Measurements from ENCODE around the gene XPNPEP1.

- no peak for TF ChIP-seq CTCF (IDR thresholded peaks at IDR 0.05)
- no peak for TF ChIP-seq SMC3 (IDR thresholded peaks at IDR 0.05; ENCODE audit: low read depth, low read length)
- no peak for TF ChIP-seq RAD21 (IDR thresholded peaks at IDR 0.05; ENCODE audit: low read length)
- TF ChIP-seq SIN3A (IDR thresholded peaks at IDR 0.05; ENCODE audit: borderline replicate concordance, low read depth, low read length): no peak
- no peak for TF ChIP-seq EP300 (IDR thresholded peaks at IDR 0.05; ENCODE audit: borderline replicate concordance in 1 of 2, low read depth in 1 of 2, low read length in 1 of 2)
- no peak for TF ChIP-seq REST (IDR thresholded peaks at IDR 0.05; ENCODE audit: low read depth, low read length)
- TF ChIP-seq NFIC (IDR thresholded peaks at IDR 0.05; ENCODE audit: borderline replicate concordance): no peak
- no peak for TF ChIP-seq RFX5 (IDR thresholded peaks at IDR 0.05; ENCODE audit: low read length)
- TF ChIP-seq ZBTB33 (IDR thresholded peaks at IDR 0.05; ENCODE audit: borderline replicate concordance, low read depth): no peak
- TF ChIP-seq JUND (IDR thresholded peaks at IDR 0.05): no peak
- TF ChIP-seq TAF1 (IDR thresholded peaks at IDR 0.05; ENCODE audit: borderline replicate concordance, low read depth, low read length): no peak
- no peak for TF ChIP-seq POLR2AphosphoS5 (IDR thresholded peaks at IDR 0.05; ENCODE audit: low read depth, low read length)
Measured at GRCh38 chr10:109861081-109861480, 62.2 kb downstream of the XPNPEP1 start.

Measured in SK-N-SH (cell line).